ENCODE data around the gene ANKRD17. TPM values are rescaled to one million over a fixed set of nuclear protein-coding genes. Genes with fewer than 3 reads are reported as not detected.

ANKRD17 gene
- total and polyA plus RNA-seq, 5 donors from 2014 or later = 6.9 to 63.4 (median 9.9) TPM

- no peak overlapping the region for H3K27ac Mint-ChIP-seq
- H3K27me3 Mint-ChIP-seq = no peaks in the 10 kb centered on the region
- H3K4me3 ChIP-seq (ENCODE audit: low read depth, low read length) = no peak overlapping the region
- H3K4me1 ChIP-seq (ENCODE audit: control insufficient read depth, insufficient read depth, low read length, poor library complexity, severe bottlenecking) = no peaks in the 10 kb centered on the region
- H3K9me3 ChIP-seq (ENCODE audit: control insufficient read depth in 2 of 2, low read length in 2 of 2) = peaks cover 0 to 5% of the 10 kb centered on the region in 2 experiments
- H3K27ac ChIP-seq (ENCODE audit: insufficient read depth, low read length, poor library complexity, severe bottlenecking) = no peak overlapping the region
- DNase-seq (no peak), ATAC-seq (ENCODE audit: low read depth in 2 of 2) (no peak)
- H3K4me1 Mint-ChIP-seq = peaks cover 23 to 43% (median 40%) of the 10 kb centered on the region in 4 donors
- no peak overlapping the region for H3K4me3 Mint-ChIP-seq
- H3K27me3 ChIP-seq (ENCODE audit: control insufficient read depth, insufficient read depth, low read length) = no peaks in the 10 kb centered on the region
- H3K36me3 Mint-ChIP-seq = peaks cover 74% of the 10 kb centered on the region
- peaks cover 3 to 21% (median 8%) of the 10 kb centered on the region in 7 donors for H3K9me3 Mint-ChIP-seq
- H3K36me3 ChIP-seq (ENCODE audit: control insufficient read depth, insufficient read depth, low read length) = peaks cover 85% of the 10 kb centered on the region
Measured at GRCh38 chr4:73172161-73172560, 86.4 kb downstream of the ANKRD17 start.

GRCh38 chr4:73170518-73171198, 87.9 kb downstream of the ANKRD17 start:
- Histone ChIP-seq H3K36me3 (ENCODE audit: control insufficient read depth, insufficient read depth, low read length) (peaks cover 86% of the 10 kb centered on the region), H3K9me3 (ENCODE audit: control insufficient read depth in 2 of 2, low read length in 2 of 2) (peaks cover 7 to 8% of the 10 kb centered on the region in 2 experiments), H3K27ac (ENCODE audit: insufficient read depth, low read length, poor library complexity, severe bottlenecking) (no peak overlapping the region), H3K4me3 (ENCODE audit: low read depth, low read length) (no peak overlapping the region), H3K27me3 (ENCODE audit: control insufficient read depth, insufficient read depth, low read length) (no peaks in the 10 kb centered on the region), H3K4me1 (ENCODE audit: control insufficient read depth, insufficient read depth, low read length, poor library complexity, severe bottlenecking) (no peaks in the 10 kb centered on the region)
- ATAC-seq (ENCODE audit: low read depth in 2 of 2) = no peak
- H3K4me1 Mint-ChIP-seq = peaks cover 22 to 40% (median 33%) of the 10 kb centered on the region in 4 donors
- no peak overlapping the region for H3K4me3 Mint-ChIP-seq
- H3K27ac Mint-ChIP-seq = no peak overlapping the region
- H3K36me3 Mint-ChIP-seq = peaks cover 79% of the 10 kb centered on the region
- no peaks in the 10 kb centered on the region for H3K27me3 Mint-ChIP-seq
- no peak for DNase-seq
- H3K9me3 Mint-ChIP-seq = peaks cover 3 to 23% (median 6%) of the 10 kb centered on the region in 7 donors

- no peak overlapping the region for H3K4me3 Mint-ChIP-seq
- no peaks in the 10 kb centered on the region for H3K27me3 Mint-ChIP-seq
- Histone ChIP-seq H3K27me3 (ENCODE audit: control insufficient read depth, insufficient read depth, low read length) (no peaks in the 10 kb centered on the region), H3K4me1 (ENCODE audit: control insufficient read depth, insufficient read depth, low read length, poor library complexity, severe bottlenecking) (no peaks in the 10 kb centered on the region), H3K4me3 (ENCODE audit: low read depth, low read length) (no peak overlapping the region), H3K9me3 (ENCODE audit: control insufficient read depth in 2 of 2, low read length in 2 of 2) (peaks cover 3 to 7% of the 10 kb centered on the region in 2 experiments), H3K36me3 (ENCODE audit: control insufficient read depth, insufficient read depth, low read length) (peaks cover 74% of the 10 kb centered on the region), H3K27ac (ENCODE audit: insufficient read depth, low read length, poor library complexity, severe bottlenecking) (no peak overlapping the region)
- peaks cover 9 to 28% (median 13%) of the 10 kb centered on the region in 4 donors for H3K4me1 Mint-ChIP-seq
- H3K36me3 Mint-ChIP-seq = peaks cover 60% of the 10 kb centered on the region
- no peak for ATAC-seq (ENCODE audit: low read depth in 2 of 2)
- no peak for DNase-seq
- peaks cover 2 to 16% (median 4%) of the 10 kb centered on the region in 7 donors for H3K9me3 Mint-ChIP-seq
- H3K27ac Mint-ChIP-seq = peak overlapping the region in 1 of 3 donors; percentile 64
Measured at GRCh38 chr4:73166212-73166611, 92.4 kb downstream of the ANKRD17 start.

GRCh38 chr4:73161527-73162185, 96.9 kb downstream of the ANKRD17 start:
- ATAC-seq (ENCODE audit: low read depth in 2 of 2) (no peak), DNase-seq (no peak)
- Mint-ChIP-seq H3K9me3 (peaks cover 0 to 7% (median 0%) of the 10 kb centered on the region in 7 donors), H3K4me3 (no peak overlapping the region), H3K27ac (no peak overlapping the region), H3K27me3 (no peaks in the 10 kb centered on the region), H3K4me1 (peaks cover 9 to 25% (median 16%) of the 10 kb centered on the region in 4 donors), H3K36me3 (peaks cover 41% of the 10 kb centered on the region)
- Histone ChIP-seq H3K4me3 (ENCODE audit: low read depth, low read length) (no peak overlapping the region), H3K4me1 (ENCODE audit: control insufficient read depth, insufficient read depth, low read length, poor library complexity, severe bottlenecking) (no peaks in the 10 kb centered on the region), H3K27ac (ENCODE audit: insufficient read depth, low read length, poor library complexity, severe bottlenecking) (no peak overlapping the region), H3K27me3 (ENCODE audit: control insufficient read depth, insufficient read depth, low read length) (no peaks in the 10 kb centered on the region), H3K9me3 (ENCODE audit: control insufficient read depth in 2 of 2, low read length in 2 of 2) (peaks cover 3 to 7% of the 10 kb centered on the region in 2 experiments), H3K36me3 (ENCODE audit: control insufficient read depth, insufficient read depth, low read length) (peaks cover 59% of the 10 kb centered on the region)

- H3K4me3 ChIP-seq (ENCODE audit: low read depth, low read length) = no peak overlapping the region
- DNase-seq = no peak
- Mint-ChIP-seq H3K4me1 (peaks cover 0 to 17% (median 7%) of the 10 kb centered on the region in 4 donors), H3K27ac (no peak overlapping the region), H3K36me3 (peaks cover 32% of the 10 kb centered on the region), H3K9me3 (peaks cover 0 to 2% (median 0%) of the 10 kb centered on the region in 7 donors), H3K27me3 (no peaks in the 10 kb centered on the region), H3K4me3 (no peak overlapping the region)
- no peaks in the 10 kb centered on the region for H3K27me3 ChIP-seq (ENCODE audit: control insufficient read depth, insufficient read depth, low read length)
- no peaks in the 10 kb centered on the region for H3K9me3 ChIP-seq (ENCODE audit: control insufficient read depth in 2 of 2, low read length in 2 of 2)
- ATAC-seq (ENCODE audit: low read depth in 2 of 2) = no peak
- peaks cover 60% of the 10 kb centered on the region for H3K36me3 ChIP-seq (ENCODE audit: control insufficient read depth, insufficient read depth, low read length)
- no peak overlapping the region for H3K27ac ChIP-seq (ENCODE audit: insufficient read depth, low read length, poor library complexity, severe bottlenecking)
- no peaks in the 10 kb centered on the region for H3K4me1 ChIP-seq (ENCODE audit: control insufficient read depth, insufficient read depth, low read length, poor library complexity, severe bottlenecking)
Measured at GRCh38 chr4:73156394-73156793, 102.2 kb downstream of the ANKRD17 start.

- ATAC-seq (ENCODE audit: low read depth in 2 of 2) = no peak
- no peak for DNase-seq
- Histone ChIP-seq H3K4me3 (ENCODE audit: low read depth, low read length) (no peak overlapping the region), H3K27me3 (ENCODE audit: control insufficient read depth, insufficient read depth, low read length) (no peaks in the 10 kb centered on the region), H3K4me1 (ENCODE audit: control insufficient read depth, insufficient read depth, low read length, poor library complexity, severe bottlenecking) (no peaks in the 10 kb centered on the region), H3K36me3 (ENCODE audit: control insufficient read depth, insufficient read depth, low read length) (peaks cover 65% of the 10 kb centered on the region), H3K9me3 (ENCODE audit: control insufficient read depth in 2 of 2, low read length in 2 of 2) (no peaks in the 10 kb centered on the region), H3K27ac (ENCODE audit: insufficient read depth, low read length, poor library complexity, severe bottlenecking) (no peak overlapping the region)
- H3K9me3 Mint-ChIP-seq = peaks cover 0 to 2% (median 0%) of the 10 kb centered on the region in 7 donors
- no peaks in the 10 kb centered on the region for H3K27me3 Mint-ChIP-seq
- H3K36me3 Mint-ChIP-seq = peaks cover 45% of the 10 kb centered on the region
- H3K4me1 Mint-ChIP-seq = peaks cover 0 to 28% (median 4%) of the 10 kb centered on the region in 4 donors
- no peak overlapping the region for H3K27ac Mint-ChIP-seq
- H3K4me3 Mint-ChIP-seq = no peak overlapping the region
Measured at GRCh38 chr4:73152893-73153292, 105.7 kb downstream of the ANKRD17 start.

GRCh38 chr4:73142995-73143547, 115.5 kb downstream of the ANKRD17 start:
- Histone ChIP-seq H3K9me3 (ENCODE audit: control insufficient read depth in 2 of 2, low read length in 2 of 2) (no peaks in the 10 kb centered on the region), H3K4me3 (ENCODE audit: low read depth, low read length) (no peak overlapping the region), H3K27ac (ENCODE audit: insufficient read depth, low read length, poor library complexity, severe bottlenecking) (no peak overlapping the region), H3K36me3 (ENCODE audit: control insufficient read depth, insufficient read depth, low read length) (peaks cover 87% of the 10 kb centered on the region), H3K27me3 (ENCODE audit: control insufficient read depth, insufficient read depth, low read length) (no peaks in the 10 kb centered on the region), H3K4me1 (ENCODE audit: control insufficient read depth, insufficient read depth, low read length, poor library complexity, severe bottlenecking) (no peaks in the 10 kb centered on the region)
- no peaks in the 10 kb centered on the region for H3K27me3 Mint-ChIP-seq
- peaks cover 53% of the 10 kb centered on the region for H3K36me3 Mint-ChIP-seq
- no peaks in the 10 kb centered on the region for H3K9me3 Mint-ChIP-seq
- DNase-seq (no peak), ATAC-seq (ENCODE audit: low read depth in 2 of 2) (no peak)
- no peak overlapping the region for H3K27ac Mint-ChIP-seq
- H3K4me1 Mint-ChIP-seq = peaks cover 1 to 14% (median 11%) of the 10 kb centered on the region in 4 donors
- H3K4me3 Mint-ChIP-seq = no peak overlapping the region

Measured in CD4-positive, CD25-positive, alpha-beta regulatory T cell (primary cell).